ENCODE measurements around the gene HACD2.
"Not testable (repeated sequence)": the region's sequence is repeated elsewhere in the genome, so short reads cannot be mapped to it uniquely, and the experiment has no call there.

The HACD2 gene

DNA sequence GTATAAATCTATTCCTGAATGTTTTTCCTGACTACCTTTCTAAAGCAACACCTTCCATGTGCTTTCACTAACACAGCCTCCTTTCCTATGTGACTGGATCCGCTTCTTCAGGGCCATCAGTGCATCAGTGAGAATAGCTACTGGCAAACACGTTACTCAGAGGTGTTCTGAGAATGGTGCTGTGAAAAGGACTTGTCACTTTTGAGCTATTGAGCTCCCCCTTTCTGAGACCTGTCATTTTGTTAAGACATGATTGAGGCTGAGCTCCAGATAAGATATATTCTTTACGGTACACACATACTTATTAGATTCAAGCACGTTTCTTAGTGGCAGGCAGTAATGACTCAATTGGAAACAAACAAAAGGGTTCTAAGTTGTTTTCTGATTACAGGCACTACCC is 90.9 kb downstream of the HACD2 start:
- no peak overlapping the region for H3K4me3 ChIP-seq (ENCODE audit: low read depth, low read length)
- TF ChIP-seq, protein P1, sequence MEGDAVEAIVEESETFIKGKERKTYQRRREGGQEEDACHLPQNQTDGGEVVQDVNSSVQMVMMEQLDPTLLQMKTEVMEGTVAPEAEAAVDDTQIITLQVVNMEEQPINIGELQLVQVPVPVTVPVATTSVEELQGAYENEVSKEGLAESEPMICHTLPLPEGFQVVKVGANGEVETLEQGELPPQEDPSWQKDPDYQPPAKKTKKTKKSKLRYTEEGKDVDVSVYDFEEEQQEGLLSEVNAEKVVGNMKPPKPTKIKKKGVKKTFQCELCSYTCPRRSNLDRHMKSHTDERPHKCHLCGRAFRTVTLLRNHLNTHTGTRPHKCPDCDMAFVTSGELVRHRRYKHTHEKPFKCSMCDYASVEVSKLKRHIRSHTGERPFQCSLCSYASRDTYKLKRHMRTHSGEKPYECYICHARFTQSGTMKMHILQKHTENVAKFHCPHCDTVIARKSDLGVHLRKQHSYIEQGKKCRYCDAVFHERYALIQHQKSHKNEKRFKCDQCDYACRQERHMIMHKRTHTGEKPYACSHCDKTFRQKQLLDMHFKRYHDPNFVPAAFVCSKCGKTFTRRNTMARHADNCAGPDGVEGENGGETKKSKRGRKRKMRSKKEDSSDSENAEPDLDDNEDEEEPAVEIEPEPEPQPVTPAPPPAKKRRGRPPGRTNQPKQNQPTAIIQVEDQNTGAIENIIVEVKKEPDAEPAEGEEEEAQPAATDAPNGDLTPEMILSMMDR (IDR thresholded peaks at IDR 0.05; ENCODE audit: low read depth, low read length), result no peak
- TF ChIP-seq, protein P2, sequence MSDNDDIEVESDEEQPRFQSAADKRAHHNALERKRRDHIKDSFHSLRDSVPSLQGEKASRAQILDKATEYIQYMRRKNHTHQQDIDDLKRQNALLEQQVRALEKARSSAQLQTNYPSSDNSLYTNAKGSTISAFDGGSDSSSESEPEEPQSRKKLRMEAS (IDR thresholded peaks at IDR 0.05; ENCODE audit: low read depth, low read length), result no peak
- TF ChIP-seq MYC (IDR thresholded peaks at IDR 0.05; ENCODE audit: low read depth, low read length), result no peak
- DNase-seq (ENCODE audit: low read depth), result no peak

DNA sequence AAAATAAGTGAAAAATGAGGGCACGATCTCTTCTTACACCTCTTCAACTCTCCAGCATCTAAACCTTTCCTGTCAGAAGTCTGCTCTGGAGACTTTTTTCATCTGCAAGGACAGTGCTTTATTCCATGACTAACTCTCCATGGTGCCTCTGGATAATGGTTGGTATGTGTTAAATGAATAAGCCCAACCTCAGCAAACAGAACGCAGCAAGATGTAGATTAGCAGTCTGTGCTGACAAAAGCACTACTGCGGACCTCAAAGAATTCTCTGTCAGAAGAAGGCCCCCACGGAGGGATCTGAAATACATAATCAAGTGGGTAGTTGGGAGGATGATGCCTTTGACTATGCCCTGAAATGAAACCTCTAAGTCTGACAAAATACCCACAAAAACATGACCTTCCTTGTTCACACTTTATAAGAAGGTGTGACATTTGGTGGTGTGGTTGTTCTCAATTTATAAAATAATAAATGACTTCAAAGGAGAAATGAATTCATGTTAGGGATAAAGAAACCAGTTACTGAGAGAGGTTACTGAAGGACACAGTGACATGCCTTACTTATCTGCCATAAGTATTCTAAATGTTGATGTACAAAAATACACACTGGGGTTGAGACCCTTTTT is 92.8 kb downstream of the HACD2 start:
- TF ChIP-seq, protein P1 (IDR thresholded peaks at IDR 0.05; ENCODE audit: low read depth, low read length), result no peak
- TF ChIP-seq, protein P2 (IDR thresholded peaks at IDR 0.05; ENCODE audit: low read depth, low read length), result no peak
- no peak for TF ChIP-seq POLR2A (IDR thresholded peaks at IDR 0.05; ENCODE audit: extremely low read depth, insufficient read length)
- no peak for TF ChIP-seq MYC (IDR thresholded peaks at IDR 0.05; ENCODE audit: low read depth, low read length)
- no peak for DNase-seq (ENCODE audit: low read depth)
- no peak overlapping the region for H3K4me3 ChIP-seq (ENCODE audit: low read depth, low read length)

DNA sequence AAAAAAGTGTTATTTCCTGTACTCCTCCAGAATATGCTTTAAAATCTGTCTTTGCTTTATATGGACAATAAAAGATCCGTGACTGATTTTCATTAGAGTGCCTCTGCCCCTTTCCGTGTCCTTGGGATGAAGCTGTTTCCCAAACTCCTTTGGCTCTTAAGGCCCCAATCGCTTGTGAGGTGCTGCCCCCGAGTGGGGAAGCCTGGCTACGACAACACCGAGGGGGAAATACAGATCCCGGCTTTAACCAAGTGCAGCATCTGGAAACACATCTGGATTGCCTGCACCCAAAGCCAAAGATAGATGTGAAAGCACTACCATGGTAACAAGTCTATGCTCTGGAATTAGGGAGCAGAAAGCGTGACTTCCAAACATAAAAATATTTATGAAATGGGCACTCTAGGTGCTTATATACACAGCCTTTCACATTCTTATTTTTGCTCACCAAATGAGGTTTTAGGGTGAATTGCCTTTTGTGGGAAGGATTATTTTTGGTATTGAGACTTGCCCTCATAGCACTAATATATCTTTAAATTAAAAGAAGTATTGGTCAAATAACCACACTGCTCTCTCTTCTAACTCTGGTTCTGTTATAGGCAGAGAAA is 95.4 kb downstream of the HACD2 start:
- peak; percentile 57 for DNase-seq (ENCODE audit: low read depth)
- H3K4me3 ChIP-seq (ENCODE audit: low read depth, low read length), result no peak overlapping the region
- no peak for TF ChIP-seq POLR2A (IDR thresholded peaks at IDR 0.05; ENCODE audit: extremely low read depth, insufficient read length)
- TF ChIP-seq, protein P1 (IDR thresholded peaks at IDR 0.05; ENCODE audit: low read depth, low read length), result peak; percentile 79

DNA sequence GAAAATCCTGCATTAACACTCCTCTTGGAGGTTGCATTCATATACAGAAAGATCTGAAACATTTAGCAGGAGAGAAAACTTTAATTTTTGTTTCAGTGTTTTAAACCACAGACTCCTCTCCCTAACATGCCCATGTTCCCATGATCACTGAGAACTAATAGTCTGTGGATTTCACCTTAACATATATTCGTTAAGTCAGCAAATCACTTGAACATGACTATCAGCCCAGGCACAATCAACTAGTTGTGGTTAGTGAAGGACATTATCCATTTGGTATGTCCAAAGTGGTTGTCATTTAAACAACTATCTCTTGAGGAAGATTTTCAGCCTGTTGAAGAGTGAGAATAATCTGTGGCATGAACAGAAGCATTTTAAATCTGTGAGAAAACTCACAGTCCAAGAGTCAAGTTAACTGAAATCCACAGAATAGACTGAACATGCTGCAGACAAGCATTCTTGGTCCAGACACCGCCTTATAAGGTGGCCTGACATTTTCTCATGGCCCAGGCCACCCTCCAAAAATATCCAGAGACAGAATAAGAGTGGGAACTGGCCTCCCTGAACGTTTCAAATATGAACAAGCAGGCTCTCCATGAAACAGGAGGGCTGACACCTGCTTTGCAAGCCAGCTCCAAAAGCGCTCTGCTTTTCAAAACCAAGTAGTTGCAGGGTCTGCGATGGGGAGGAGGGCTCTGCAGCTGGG is 96.1 kb downstream of the HACD2 start:
- DNase-seq (ENCODE audit: low read depth), result no peak
- H3K4me3 ChIP-seq (ENCODE audit: low read depth, low read length), result no peak overlapping the region
- TF ChIP-seq, protein P2 (IDR thresholded peaks at IDR 0.05; ENCODE audit: low read depth, low read length), result no peak
- TF ChIP-seq, protein P1 (IDR thresholded peaks at IDR 0.05; ENCODE audit: low read depth, low read length), result no peak
- no peak for TF ChIP-seq POLR2A (IDR thresholded peaks at IDR 0.05; ENCODE audit: extremely low read depth, insufficient read length)
- no peak for TF ChIP-seq MYC (IDR thresholded peaks at IDR 0.05; ENCODE audit: low read depth, low read length)

DNA sequence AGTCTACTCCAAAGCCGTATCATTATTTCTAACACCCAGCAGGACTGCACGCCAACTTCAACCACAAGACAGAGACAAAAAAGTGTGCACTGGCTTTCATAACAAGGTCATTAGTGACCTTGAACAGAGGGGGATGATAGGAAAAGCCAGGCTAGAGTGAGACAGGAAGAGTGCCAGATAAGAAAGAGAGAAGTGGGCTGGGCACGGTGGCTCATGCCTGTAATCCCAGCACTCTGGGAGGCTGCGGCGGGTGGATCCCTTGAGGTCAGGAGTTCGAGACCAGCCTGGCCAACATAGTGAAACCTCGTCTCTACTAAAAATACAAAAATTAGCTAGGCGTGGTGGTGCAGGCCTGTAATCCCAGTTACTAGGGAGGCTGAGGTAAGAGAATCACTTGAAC is 97.8 kb downstream of the HACD2 start:
- not testable (repeated sequence) for DNase-seq (ENCODE audit: low read depth); H3K4me3 ChIP-seq (ENCODE audit: low read depth, low read length)

DNA sequence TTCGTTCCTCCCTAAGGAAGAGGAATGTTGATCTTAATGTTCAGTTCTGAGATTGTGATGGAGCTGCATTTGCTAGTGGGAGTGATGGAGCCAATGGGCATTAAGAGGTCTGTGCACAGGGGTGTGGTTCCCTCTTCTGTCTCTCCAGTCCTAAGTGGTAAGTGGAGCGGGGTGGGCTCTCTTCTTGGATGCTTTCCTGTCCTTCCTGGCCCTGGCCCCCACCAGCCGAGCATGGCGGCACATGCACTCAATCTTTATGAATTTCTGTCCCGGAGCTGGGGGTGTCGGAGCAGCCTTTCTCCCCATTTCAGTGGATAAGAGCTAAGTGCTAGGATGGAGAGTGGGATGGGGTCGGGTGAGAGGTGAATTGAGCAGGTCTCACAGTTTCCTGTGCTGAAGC is 98.4 kb downstream of the HACD2 start:
- TF ChIP-seq, protein P1 (IDR thresholded peaks at IDR 0.05; ENCODE audit: low read depth, low read length), result no peak
- TF ChIP-seq, protein P2 (IDR thresholded peaks at IDR 0.05; ENCODE audit: low read depth, low read length), result no peak
- no peak for TF ChIP-seq POLR2A (IDR thresholded peaks at IDR 0.05; ENCODE audit: extremely low read depth, insufficient read length)
- no peak for TF ChIP-seq MYC (IDR thresholded peaks at IDR 0.05; ENCODE audit: low read depth, low read length)
- H3K4me3 ChIP-seq (ENCODE audit: low read depth, low read length), result no peak overlapping the region
- DNase-seq (ENCODE audit: low read depth), result no peak
